NK-92 treated with Interleukin-12 subunit alpha and Interleukin-12 subunit beta, amount 100 ng/mL, for 24 hours (cell line): ENCODE measurements around the gene DEXI.
"Not testable (repeated sequence)": the region's sequence is repeated elsewhere in the genome, so short reads cannot be mapped to it uniquely, and the experiment has no call there.

Source experiments
- DNase-seq: peaks from one replicate; lab custom pipeline; 2025; lab: John Stamatoyannopoulos, UW

DEXI gene

DNA sequence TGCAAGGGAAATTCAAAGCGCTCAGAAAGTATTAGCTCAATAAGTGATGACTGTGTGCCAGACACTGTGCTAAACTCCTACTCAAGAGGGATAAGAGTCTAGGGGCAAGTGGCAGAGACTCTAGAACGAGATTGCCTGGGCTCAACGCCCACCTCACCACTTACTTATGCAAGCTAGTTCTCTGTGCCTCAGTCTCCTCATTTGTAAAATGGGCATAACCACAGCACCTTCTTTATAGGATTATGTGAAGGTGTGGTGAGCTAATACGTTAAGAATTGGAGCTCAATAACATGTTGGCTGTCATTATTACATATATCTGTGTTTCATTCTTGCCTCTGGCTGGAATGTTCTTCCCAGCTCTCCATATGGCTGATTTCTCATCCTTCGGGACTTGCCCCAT, 15.4 kb downstream of the DEXI start:
- DNase-seq: no peak

DNA sequence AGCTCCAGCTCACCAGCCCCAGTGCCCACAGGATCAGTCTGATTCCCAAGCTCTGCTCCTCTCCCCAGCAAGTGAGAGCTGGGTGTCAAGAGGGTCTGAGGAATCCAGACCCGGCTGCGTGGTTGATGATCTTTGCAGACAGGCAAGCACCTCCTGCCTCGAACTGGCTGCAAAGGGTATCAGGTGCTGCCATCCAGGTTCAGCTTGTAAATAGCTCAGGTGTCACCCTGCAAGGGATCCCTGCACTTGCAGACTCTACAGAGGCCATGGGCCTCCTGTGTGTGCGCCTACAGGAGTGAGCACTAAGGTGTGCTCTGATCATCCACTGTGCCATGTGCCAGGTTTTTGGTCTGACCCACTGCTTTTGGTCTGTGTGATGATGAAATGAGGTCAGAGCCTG, 16.2 kb downstream of the DEXI start:
- no peak for DNase-seq

DNA sequence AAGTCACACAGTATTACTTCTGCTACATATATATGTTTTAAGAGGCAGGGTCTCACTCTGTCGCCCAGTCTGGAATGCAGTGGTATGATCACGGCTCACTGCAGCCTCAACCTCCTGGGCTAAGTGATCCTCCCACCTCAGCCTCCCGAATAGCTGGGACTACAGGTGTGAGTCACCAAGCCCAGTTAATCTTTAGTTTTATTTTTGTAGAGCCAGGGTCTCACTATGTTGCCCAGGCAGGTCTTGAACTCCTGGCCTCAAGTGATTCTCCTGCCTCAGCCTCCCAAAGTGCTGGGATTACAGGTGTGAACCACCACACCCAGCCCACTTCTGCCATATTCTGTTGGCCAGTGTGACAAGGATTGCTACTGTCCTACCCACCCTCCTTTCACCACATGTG, 17.0 kb downstream of the DEXI start:
- DNase-seq: not testable (repeated sequence)

DNA sequence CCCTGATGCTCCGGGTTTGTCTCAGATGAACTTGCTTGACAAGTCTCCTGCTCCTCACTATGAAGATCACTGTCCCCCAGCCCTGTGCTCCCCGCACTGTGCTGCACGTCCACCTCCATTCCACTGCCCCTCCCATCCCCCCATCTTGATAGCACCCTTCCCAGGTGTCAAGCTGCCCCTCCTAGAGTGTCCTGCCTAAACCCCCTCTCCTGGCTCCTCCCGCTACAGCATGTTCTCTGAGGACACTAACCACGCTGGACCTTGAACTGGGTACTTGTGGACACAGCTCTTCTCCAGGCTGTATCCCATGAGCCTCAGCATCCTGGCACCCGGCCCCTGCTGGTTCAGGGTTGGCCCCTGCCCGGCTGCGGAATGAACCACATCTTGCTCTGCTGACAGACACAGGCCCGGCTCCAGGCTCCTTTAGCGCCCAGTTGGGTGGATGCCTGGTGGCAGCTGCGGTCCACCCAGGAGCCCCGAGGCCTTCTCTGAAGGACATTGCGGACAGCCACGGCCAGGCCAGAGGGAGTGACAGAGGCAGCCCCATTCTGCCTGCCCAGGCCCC, 18.5 kb downstream of the DEXI start:
- no peak for DNase-seq

DNA sequence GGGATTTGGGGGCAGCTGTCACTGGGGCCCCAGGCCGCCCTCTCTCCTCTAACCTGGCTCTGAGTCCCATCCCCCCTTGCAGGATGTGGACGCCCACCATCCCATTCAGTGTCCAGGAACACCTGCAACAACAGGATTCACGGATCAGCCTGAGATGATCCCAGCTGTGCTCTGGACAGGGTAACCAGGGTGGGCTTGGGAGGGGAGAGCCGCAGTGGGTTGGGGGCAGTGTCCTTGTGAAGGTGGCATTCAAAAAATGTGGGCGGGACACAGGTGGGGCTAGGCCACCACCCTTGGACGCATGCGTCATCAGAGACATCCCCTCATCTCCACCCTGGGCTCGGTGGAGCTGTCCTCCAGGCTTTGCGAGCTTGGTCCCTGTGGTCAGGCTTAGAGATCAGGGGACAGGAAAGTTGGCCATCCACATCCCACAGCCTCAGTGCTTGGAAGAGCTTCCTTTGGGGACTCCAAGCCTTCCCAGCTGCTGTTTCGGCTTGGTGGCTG, 19.1 kb downstream of the DEXI start:
- DNase-seq: no peak

DNA sequence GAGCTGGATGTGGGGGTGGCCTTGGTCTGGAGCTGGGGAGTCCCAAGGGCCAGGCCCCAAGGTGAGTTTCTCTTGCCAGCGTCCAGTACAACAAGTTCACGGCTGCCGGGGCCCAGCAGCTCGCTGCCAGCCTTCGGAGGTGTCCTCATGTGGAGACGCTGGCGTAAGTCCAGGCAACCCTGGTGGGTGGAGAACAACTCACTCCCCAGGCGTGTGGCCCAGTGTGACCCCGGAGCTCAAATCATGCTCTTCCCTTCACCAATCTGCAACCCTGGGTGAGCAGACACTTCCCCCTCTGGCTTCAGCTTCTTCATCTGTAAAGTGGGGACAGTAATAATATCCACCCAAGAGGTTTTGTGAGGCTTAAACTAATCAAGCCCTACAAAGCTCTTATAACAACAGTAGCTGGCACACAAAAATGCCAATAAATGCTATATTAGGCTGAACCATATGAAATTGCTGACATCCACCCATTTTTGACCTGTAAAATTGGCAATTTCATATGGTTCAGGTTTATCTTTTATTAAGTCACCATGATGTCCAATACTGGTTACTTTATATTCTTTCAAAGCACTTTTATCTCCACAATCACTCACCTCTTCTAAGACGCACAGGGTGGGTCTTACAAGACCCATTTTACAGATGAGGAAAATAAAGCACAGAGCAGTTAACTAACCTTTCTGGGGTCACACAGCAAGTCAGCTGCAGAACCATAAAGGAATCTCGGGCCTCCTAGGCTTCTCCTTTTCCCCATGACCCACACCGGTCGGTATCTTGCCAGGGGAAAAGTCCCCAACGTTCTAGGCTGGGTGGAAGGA, 19.7 kb downstream of the DEXI start:
- no peak for DNase-seq

DNA sequence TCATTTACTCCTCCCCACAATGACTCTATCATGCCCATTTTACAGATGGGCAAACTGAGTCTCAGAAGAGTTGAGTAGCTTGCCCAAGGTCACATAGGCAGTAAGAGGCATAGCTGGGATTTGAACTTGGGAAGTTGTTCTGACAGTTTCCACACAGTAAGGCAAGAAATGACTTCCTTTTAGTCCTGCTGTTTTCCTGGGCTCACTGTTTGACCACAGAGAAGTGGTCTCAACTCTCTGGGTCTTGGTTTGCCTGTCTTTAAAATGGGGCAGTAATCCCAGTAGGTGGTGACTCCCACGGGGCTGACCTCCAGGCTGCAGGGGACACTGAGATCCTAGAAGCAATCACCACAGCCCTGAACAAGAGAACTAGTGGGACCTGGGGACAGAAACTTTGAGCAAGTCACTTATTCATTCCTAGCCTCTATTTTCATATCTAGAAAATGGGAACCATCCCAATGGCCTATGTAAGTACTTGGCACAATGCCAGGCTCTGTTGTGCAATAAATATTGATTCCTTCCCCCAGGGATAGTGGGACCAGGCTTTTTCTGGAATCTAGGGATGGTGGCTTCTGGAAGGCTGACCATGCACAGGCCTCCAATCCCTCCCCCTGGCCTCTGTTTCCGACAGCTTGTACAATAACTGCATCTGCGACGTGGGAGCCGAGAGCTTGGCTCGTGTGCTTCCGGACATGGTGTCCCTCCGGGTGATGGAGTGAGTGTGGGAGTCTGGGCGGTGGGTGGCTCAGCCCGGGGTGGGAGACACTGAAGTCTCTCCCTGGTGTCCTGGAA, 20.5 kb downstream of the DEXI start:
- no peak for DNase-seq

DNA sequence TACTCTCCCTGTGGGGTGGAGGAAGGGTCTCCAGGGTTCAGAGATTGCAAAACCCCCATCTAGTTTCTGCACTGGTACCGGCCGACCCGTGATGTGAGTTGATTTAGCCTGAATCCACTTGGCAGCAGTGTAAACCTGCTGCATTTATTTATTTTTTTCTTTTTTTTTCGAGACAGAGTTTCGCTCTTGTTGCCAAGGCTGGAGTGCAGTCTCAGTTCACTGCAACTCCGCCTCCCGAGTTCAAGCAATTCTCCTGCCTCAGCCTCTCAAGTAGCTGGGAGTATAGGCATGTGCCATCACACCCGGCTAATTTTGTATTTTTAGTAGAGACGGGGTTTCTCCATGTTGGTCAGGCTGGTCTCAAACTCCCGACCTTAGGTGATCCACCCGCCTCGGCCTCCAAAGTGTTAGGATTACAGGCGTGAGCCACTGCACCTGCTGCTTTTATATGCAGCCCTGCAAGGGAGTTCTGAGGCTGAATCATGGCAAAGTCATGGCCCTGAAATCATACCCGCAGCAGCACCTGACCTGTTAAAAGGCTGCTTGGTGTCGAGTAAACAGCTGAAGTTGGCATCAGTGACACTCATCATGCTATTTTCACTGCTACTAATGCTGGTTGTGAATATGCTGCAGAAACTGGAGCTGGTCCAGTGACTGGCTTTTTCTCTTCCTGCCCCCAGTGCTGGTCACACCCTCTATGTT, 21.4 kb downstream of the DEXI start:
- DNase-seq: no peak

DNA sequence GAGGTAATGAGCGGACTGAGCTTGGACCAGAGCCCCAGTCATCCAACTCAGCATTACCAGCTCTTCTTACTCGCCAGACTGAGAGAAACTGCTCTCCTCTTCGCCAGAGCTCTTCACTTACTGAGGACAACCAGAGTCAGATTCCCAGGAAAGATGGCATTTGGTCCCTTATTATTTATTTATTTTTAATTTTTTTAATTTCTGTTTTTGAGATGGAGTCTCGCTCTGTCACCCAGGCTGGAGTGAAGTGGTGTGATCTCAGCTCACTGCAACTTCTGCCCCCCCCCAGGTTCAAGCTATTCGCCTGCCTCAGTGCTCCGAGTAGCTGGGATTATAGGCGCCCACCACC, 23.3 kb downstream of the DEXI start:
- DNase-seq: no peak

DNA sequence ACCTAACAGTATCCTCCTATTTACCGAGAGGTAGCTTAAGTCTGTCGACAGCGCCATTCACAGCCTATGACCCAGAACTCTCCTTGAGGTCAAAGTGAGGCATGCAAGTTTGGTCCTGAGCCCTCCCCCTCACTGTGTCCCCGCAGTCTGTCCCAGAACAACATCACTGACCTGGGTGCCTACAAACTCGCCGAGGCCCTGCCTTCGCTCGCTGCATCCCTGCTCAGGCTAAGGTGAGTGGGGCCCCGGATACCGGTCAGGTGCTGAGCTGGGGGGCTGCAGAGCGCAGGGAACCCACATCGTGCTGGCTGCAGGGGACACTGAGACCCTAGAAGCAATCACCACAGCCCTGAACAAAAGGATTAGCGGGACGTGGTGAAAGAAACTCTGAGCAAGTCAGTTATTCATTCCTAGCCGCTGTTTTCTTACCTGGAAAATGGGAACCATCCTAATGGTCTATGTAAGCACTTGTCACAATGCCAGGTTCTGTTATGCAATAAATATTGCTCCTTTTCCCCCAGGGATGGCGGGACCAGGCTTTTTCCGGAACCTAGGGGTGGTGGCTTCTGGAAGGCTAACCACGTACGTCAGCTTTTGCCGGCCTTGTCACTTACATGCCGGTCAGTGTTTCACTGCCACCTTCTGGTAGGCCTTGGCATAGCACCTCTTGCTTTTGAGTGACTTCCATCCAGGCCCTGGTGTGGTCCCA, 23.8 kb downstream of the DEXI start:
- DNase-seq: peak; percentile 53

DNA sequence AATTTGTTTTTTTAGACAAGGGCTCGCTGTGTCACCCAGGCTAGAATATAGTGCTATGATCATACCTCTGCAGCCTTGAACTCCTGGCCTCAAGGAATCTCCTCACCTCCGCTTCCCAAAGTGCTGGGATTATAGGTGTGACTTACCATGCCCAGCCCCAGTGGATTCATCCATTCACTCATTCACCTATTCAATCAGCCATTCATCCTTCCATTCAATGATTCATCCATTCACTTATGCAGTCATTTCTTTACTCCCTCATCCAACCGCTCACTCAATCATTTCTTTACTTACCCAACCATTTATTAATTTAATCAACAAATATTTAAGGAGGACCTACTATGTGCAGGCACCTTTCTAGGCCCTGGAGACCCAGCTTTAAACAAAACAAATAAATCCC, 25.7 kb downstream of the DEXI start:
- no peak for DNase-seq

DNA sequence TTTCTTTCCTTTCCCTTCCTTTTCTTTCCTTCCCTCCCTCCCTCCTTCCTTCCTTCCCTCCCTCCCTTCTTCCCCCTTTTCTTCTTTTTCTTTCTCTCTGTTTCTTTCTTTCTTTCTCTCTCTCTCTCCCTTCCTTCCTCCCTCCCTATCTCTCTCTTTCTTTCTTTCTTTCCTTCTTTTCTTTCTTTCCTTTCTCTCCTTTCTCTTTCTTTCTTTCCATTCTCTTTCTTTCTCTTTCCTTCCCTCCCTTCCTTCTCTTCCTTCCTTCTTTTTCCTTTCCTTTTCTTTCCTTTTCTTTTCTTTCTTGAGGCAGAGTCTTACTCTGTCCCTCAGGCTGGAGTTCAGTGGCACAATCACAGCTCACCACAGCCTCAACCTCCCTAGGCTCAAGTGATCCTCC, 31.0 kb downstream of the DEXI start:
- no peak for DNase-seq

DNA sequence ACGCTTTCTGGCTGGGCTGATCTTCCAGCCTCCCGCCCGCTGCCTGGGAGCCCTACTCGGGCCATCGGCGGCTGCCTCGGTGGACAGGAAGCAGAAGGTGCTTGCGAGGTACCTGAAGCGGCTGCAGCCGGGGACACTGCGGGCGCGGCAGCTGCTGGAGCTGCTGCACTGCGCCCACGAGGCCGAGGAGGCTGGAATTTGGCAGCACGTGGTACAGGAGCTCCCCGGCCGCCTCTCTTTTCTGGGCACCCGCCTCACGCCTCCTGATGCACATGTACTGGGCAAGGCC, 34.6 kb downstream of the DEXI start:
- DNase-seq: no peak

DNA sequence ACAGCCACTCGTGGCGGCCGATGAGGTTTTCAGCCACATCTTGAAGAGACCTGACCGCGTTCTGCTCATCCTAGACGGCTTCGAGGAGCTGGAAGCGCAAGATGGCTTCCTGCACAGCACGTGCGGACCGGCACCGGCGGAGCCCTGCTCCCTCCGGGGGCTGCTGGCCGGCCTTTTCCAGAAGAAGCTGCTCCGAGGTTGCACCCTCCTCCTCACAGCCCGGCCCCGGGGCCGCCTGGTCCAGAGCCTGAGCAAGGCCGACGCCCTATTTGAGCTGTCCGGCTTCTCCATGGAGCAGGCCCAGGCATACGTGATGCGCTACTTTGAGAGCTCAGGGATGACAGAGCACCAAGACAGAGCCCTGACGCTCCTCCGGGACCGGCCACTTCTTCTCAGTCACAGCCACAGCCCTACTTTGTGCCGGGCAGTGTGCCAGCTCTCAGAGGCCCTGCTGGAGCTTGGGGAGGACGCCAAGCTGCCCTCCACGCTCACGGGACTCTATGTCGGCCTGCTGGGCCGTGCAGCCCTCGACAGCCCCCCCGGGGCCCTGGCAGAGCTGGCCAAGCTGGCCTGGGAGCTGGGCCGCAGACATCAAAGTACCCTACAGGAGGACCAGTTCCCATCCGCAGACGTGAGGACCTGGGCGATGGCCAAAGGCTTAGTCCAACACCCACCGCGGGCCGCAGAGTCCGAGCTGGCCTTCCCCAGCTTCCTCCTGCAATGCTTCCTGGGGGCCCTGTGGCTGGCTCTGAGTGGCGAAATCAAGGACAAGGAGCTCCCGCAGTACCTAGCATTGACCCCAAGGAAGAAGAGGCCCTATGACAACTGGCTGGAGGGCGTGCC, 35.1 kb downstream of the DEXI start:
- no peak for DNase-seq

DNA sequence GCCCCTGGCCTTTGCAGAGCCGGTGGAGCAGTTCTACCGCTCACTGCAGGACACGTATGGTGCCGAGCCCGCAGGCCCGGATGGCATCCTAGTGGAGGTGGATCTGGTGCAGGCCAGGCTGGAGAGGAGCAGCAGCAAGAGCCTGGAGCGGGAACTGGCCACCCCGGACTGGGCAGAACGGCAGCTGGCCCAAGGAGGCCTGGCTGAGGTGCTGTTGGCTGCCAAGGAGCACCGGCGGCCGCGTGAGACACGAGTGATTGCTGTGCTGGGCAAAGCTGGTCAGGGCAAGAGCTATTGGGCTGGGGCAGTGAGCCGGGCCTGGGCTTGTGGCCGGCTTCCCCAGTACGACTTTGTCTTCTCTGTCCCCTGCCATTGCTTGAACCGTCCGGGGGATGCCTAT, 35.8 kb downstream of the DEXI start:
- DNase-seq: no peak

DNA sequence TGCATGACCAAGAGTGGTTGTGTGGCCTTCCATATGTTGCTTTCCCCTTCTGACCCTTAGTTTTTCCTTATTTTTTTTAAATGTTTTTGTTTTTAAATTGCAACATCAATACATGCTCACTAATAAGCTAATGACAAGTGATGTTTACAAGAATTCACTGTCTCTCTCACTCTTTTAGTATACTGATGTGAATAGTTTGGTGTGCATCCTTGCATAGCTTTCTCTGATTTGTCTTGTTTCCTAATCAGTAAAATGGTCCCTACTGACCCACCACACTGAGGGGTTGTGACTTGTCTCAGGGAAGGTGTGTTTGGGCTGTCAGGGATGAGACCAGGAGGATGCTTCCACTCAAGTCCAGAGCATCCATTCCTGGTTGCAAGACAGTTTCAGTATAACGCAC, 39.3 kb downstream of the DEXI start:
- DNase-seq: no peak

DNA sequence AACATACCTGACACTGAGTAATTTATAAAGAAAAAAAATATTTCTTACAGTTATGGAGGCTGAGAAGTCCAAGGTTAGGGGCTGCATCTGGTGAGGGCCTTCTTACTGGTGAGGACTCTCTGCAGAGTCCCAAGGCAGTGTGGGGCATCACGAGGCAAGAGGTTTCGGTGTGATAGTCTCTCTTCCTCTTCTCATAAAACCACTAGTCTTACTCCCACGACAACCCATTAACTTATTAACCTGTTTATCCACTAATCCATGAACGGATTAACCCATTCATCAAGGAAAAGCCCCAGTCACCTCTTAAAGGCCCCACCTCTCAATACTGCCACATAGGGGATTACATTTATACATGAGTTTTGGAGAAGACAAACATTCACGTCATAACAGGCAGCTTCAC, 45.1 kb downstream of the DEXI start:
- no peak for DNase-seq

DNA sequence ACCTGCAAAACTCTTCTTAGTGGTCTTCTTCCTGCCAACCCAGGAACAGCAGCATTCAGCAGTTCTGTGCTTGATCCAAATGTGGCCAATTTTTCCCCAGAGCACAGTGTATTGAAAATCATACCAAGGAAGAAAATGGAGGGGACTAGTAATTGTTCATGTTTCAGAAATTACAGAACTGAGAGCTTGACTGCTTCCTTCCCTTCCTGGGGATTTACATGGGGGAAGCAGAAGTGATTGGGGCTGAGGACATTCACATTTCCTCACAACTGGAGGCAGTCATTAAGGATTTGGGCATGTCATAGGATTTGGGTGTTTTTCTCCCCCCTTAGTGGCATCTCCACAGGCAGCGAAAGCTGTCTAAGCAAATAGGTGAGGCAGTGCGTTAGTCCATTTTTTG, 45.5 kb downstream of the DEXI start:
- DNase-seq: no peak

DNA sequence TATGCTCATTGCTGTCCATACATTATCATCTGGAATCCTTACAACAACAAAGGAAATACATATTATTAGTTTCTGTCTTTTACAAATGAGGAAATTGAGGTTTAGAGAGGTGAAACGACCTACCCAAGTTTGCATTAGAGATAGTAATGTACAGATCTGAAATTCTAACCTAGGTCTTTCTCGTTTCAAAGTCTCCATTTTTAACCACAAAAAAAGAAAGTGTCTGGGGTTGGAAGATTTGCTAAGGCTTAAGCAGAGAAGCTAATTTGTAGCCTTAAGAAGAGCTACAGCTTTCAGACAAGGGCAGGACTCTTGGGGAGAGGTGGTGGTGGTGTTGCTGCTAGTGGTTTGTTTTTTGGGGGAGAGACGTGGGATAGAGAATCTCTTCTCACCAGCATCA, 46.1 kb downstream of the DEXI start:
- DNase-seq: no peak

DNA sequence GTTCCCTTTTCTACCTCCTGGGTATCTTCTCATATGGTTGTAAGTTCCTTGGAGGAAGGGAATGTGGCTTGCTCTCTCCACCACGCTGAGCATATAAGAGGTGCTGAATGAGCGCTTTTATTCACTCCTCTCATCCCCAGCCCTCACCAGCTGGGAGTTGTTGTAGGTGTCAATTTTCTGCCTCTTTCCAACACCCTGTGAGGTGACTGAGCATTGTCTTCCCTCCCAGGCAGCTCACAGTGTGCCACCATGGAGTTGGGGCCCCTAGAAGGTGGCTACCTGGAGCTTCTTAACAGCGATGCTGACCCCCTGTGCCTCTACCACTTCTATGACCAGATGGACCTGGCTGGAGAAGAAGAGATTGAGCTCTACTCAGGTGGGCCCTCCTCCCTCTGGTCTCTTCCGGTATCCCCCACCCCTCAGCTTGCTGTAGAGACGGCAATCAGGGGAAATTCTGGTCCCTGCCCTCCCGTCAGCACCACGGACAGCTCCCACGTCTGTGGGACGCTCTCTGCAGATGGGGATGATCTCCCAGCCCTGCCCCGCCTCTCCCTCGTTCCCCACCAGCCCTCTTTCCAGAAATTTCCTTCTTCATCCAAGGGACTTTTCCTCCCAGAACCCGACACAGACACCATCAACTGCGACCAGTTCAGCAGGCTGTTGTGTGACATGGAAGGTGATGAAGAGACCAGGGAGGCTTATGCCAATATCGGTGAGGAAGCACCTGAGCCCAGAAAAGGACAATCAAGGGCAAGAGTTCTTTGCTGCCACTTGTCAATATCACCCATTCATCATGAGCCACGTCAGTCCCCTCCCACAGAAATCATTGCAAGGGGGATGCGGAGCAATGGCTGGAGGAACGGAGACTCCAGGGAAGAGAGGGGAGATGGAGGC, 47.0 kb downstream of the DEXI start:
- no peak for DNase-seq
